Effector CD4-positive, alpha-beta T cell (primary cell): ENCODE results near the gene SEMA5A.

Experiments
- DNase-seq: peaks from one replicate; pipeline ENCODE4 v3.0.0-alpha.2; 2020

SEMA5A gene

GRCh38 chr5:9148242-9148641 lies 397.6 kb downstream of the SEMA5A start:
- DNase-seq = no peak

DNA sequence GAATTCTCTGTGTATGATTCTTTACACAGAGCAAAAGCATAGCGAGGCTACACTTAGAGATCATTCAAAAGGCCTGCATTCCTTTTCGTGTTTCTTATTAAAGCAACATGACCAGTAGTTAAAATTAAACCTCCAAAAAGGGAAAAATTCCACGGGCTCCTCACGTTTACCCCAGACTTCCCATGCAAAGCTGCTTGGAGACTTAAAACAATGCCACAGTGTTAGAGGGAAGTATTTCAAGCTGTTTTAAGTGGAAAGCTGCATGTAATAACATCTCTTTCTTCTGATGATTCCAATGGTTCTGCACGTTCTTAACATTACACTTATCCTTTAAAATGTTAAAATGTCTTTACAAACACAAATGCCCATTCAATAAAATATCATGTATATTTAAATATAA lies 405.2 kb downstream of the SEMA5A start:
- no peak for DNase-seq

DNA sequence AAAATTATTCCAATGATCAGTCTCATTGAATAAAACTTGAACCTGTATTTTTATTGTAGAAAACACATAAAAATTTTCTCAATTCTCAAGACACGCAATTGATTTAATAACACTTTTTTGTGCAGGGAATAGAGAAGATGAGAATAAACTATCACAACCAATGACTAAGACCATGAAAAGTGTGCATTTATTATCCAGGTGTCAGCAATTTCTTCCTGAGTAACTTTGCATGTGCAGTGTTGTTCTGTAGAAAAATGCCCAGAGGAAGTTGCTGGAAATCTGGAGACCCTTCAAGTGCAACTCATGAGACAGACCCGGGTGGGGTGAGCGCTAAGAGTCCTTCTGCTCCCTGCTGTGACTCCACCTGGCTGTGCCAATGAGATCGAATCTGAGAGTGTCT lies 405.7 kb downstream of the SEMA5A start:
- DNase-seq = no peak

DNA sequence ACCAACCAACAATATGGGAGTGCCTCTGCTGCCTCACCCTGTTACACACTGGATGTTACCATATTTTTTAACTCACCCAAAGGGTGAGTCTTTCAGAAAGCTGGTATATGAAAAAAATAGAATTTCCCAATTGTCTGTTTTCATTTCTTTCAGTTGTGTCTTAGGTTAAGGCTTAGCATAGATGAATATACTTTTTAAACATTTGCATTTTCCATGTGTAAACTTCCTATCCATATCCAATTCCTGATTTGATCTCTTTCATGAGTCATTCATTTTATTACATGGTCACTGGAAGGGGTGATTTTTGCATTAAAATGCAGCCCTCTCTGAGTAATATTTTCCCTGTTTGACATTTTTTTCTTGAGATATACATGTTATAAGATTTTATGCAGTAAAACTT lies 406.5 kb downstream of the SEMA5A start:
- no peak for DNase-seq

GRCh38 chr5:9128136-9128535 lies 417.7 kb downstream of the SEMA5A start:
- no peak for DNase-seq

DNA sequence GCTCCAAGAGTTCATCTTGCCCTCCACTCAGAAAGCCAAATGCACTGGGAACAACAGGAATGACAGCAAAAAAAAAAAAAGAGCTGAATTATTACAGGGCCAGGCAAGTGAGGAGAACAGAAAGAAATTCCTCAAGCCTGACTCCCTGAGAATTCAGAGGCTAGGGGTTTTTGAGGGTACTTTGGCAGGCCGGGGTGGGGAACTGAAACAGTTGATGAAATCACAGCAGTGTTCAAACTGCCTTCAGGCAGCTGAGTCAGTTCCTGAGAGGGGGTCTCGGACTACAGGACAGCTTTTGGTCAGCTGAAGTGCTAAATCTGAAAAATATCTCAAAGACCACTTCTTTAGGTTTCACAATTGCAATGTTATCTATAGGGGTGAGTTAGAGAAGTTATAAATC lies 419.4 kb downstream of the SEMA5A start:
- no peak for DNase-seq

DNA sequence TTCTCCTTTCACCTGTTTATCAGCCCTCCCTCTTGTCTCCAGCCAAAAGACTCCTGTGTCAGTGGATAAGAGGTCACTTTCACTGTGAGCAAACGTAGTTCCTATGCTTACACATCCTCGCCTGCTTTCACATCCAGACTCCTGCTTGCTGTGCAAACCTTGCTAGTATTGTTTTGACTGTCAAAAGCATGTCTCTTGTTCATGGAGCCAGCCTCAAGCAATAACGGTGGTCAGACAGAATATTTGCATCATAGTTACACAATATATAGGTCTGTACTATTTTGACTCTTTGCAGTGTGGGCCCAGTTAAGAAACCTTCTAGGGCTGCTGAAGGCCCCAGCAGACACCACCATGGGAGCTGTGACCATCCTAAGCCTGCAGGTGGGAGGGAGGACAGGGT lies 420.0 kb downstream of the SEMA5A start:
- no peak for DNase-seq

DNA sequence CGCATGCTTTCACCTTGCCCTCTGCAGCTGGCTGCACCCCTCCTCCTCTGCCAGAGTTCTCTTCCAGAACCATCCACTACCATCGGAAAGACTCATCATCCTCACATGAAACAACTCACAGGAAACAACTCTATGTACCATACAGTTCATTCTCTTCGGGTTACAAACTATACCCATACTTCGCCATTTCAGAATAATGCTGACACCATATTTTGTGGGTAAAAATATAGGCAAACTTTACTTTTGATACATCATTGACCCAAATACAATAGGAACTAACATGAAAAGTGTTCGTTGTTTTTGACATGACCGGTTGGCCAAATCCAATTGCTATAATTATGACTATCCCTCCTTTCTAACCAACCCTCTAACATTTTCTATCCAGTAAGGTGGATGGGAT lies 421.0 kb downstream of the SEMA5A start:
- no peak for DNase-seq

DNA sequence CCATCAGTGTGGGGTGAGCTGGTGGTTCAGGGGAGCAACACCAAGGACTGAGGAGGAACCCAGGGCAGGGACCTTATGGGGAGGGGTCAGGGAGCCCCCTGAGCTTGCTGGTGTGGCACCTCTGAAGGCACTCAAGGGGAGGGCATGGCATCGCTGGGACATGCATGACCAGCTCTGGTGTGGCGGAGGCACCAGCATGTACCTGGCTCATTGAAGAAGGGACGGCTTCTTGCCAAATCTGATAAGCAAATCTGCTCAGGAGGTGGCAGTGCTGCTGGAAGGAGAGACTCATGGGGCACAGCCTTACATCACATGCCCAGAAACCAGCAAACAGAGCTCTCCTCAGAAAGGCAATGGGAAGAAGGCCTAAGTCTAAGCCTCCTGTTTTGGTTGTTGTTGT lies 421.8 kb downstream of the SEMA5A start:
- DNase-seq = no peak

DNA sequence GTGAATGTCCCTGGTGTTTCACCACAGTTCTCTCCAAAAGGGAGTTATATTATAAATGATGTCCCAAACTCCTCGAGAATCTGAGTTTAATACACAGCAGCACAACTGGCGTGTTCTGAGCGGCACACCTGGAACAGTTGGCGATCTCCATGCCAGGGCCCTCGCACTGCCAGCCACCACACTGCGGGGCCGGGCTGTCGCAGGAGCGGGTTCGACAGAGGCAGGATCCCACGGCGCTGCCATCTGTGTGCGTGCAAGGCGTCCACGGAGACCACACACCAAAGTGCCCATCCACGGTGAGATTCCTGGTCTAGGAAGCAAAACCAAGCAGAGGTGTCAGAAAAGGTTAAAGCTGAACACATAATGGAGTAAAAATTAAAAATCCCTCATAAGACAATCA lies 423.3 kb downstream of the SEMA5A start:
- no peak for DNase-seq

GRCh38 chr5:9121597-9121996 lies 424.3 kb downstream of the SEMA5A start:
- DNase-seq = no peak

- DNase-seq = no peak
These were observed 427.0 kb downstream of the SEMA5A start for GRCh38 chr5:9118852-9119251.

- DNase-seq = no peak
These were observed 430.8 kb downstream of the SEMA5A start for GRCh38 chr5:9115093-9115492.

DNA sequence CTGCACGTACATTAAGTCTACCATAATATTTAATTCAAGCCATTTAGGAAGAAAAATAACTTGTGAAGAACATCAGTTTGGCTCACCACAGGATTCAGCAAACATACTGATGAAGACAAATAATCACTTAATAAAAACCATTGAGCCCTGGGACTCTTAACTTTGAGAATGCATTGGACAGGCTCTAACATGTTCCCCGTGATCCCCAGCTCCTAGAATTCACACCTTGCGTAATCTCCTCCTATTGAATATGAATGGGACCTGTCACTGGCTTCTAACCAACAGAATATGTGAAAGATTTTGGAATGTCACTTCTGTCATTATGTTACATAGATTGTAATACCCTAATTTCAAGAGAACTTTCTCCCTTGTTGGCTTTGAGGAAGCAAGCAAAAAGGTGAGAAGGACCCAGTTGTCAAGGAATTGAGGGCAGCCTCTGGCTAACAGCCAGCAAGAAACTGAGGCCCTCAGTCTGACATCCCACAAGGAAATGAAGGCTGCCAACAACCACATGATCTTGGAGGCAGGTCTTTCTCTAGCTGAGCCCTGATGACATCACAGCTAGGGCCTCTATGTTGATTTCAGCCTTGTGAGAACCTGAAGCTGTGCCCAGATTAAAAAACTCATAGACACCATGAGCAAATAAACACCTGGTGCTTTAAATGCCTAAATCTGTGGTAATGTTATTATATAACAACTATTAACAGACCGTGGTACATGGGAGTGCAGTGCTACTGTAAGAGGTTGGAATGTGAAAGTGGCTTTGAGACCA lies 433.2 kb downstream of the SEMA5A start:
- no peak for DNase-seq

GRCh38 chr5:9108162-9108561 lies 437.7 kb downstream of the SEMA5A start:
- no peak for DNase-seq

DNA sequence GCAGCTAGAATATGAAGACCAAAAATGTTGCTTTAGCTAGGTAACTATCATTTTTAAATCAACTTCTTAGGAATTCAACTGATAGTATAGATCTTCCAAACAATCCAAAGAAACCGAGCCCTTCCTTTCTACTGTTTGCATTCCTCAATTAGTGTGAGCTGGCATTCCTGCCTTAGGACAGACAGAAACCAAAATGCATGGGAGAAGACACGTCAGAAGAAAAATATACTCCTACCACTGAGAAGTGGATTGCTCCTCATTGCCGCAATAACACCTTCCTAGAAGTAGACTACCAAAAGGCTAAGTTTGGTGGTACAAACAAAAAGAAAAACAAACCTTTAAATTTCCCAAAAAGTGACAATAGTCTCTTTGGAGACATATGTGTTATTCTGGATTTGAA lies 440.0 kb downstream of the SEMA5A start:
- no peak for DNase-seq

DNA sequence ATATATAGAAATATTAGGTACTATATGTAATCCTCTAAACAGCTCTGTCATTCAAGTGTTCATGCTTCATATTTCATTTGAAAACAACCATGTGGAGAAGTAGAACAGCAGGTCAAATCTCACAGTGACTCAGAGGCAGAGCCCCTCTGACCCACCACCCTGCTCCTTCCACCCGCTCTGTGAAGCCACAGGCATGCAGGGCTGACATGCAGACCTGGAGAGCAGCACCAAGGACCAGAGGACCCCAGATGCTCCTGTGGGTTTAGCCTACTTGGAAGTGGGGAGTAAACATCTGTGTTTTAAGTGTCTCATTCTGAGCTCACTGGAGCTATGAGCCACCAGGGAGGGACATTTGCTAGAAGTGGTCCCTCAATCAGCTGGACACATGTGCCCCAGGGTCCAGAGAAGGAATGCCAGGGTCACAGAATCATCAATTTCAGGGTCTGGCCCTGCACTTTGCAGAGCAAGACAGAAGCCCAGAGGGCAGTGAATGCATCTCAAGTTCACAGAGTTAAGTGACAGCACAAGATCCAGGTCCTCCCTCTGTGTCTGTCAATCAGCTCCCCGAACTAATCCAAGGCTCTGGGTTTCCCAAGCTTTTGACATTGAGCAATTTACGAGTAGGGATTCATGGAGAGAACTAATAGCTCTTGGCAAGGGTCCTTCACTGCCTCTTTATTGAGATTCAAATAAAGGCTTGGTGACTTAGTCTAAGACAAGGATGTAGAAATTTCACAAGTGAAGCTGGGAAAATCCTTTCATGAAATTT lies 441.1 kb downstream of the SEMA5A start:
- no peak for DNase-seq

DNA sequence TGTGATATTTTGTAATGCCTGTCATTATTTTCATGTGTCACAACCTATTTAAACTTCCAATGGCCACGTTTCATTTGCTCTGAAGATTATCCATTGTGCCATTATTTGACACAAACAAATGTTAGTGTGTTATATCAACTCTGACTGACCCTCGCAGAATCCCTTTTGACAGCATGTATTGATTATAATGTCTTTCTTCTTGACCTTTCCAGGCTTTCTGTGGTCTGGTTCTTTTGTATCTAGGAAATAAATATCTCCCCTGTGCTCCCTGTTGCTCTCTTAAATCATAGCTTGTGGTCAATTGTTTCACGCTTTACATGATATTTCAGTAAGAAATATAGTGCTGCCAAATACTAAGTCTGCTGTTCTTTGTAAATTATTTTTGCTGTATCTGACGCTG lies 442.6 kb downstream of the SEMA5A start:
- DNase-seq = no peak

GRCh38 chr5:9099689-9100088 lies 446.2 kb downstream of the SEMA5A start:
- no peak for DNase-seq

DNA sequence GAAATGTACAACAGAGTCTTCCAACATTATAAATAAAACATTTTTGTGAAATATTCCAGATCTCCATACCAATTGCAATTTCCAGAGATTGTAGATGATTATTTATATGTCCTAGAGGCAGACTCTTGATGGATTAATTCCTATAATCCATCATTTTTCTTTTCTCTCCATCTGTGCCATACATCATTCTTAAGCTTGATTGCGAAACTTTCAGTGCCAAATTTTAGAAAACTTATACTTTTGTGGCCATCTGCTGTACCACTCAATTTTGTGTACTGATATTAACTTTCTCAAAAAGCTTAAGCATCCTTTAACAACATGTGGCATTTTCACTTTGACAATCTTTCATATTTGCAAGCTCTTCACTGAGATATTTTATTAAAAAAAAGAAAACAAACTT lies 446.9 kb downstream of the SEMA5A start:
- DNase-seq = no peak

GRCh38 chr5:9094582-9094981 lies 451.3 kb downstream of the SEMA5A start:
- DNase-seq = no peak

DNA sequence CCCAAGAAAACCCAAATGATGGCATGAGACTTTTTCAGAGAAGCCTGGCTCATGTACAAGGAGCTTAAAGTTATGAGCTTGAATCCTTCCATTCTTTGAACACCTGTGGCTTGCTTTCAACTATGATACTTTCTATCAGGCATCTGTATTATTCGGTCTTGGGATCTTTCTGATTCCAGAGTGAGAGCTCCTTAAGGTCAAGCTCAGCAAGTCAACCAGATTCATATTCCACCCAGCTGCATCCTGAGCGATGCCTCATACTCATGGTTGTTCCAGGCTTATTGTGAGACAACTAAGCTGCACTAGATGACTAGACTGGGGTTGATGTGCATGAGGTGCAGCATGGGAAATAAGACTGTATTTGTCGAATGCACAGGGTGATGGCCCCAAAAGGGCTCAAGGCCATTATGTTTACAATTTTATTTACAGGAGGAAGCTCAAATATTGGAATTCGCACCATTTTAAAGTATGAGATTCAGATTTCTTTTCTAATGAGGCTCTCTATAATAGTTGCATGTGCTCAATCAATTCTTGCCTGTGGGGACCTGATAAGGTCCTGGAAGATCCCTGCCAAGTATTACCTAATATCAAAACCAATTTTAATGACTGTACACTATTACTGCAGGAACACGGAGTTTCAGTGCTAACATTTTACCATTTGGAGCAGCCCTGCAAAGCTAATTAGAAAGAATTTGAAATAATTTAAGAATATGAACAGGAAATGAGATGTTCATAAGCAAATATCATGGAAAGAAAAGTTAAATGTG lies 453.8 kb downstream of the SEMA5A start:
- no peak for DNase-seq

GRCh38 chr5:9090381-9091026 lies 455.4 kb downstream of the SEMA5A start:
- no peak for DNase-seq
